Common myeloid progenitor, CD34-positive (primary cell): ENCODE data around the gene PTHLH.

Experiments
- CTCF ChIA-PET: fragments of 350-600 bp; sonication (Branson Sonifier 250); formaldehyde crosslinking; loops from one replicate; lab custom pipeline; 2021; ENCODE audit warnings: antibody characterized with exemption; lab: Charles Lee
- POLR2A ChIA-PET: fragments of 350-600 bp; sonication (Branson Sonifier 250); formaldehyde crosslinking; loops from one replicate; lab custom pipeline; 2021; ENCODE audit warnings: antibody characterized with exemption; lab: Charles Lee
- DNase-seq, 3 donors: peaks; one replicate each; pipeline versions ENCODE4 v3.0.0 to v3.0.0-alpha.2; 2013
- H3K27ac ChIP-seq, 2 experiments: 1 replicate in 1 of 2; 2 replicates in 1 of 2; pipeline ENCODE4 v1.7.0; 2013; ENCODE audit warnings: inconsistent platforms in 2 of 2, low read length in 2 of 2, mild to moderate bottlenecking in 2 of 2, low read depth in 1 of 2, moderate library complexity in 1 of 2; ENCODE audit not compliant: severe bottlenecking in 2 of 2, insufficient read depth in 1 of 2, poor library complexity in 1 of 2
- H3K27me3 ChIP-seq, 5 experiments: replicated peaks in 2 of 5; 1 replicate in 3 of 5; 2 replicates in 2 of 5; pipeline versions ENCODE4 v1.6.1 to v1.7.0; 2013; ENCODE audit warnings: low read length in 4 of 5, mild to moderate bottlenecking in 2 of 5, moderate library complexity in 2 of 5, inconsistent platforms in 1 of 5; ENCODE audit not compliant: insufficient read depth in 5 of 5, control insufficient read depth in 4 of 5
- H3K36me3 ChIP-seq, 4 experiments: 1 replicate in 2 of 4; 2 replicates in 2 of 4; pipeline versions ENCODE4 v1.6.1 to v1.7.0; 2013; ENCODE audit warnings: low read length in 3 of 4, control low read depth in 1 of 4, mild to moderate bottlenecking in 1 of 4; ENCODE audit not compliant: control insufficient read depth in 4 of 4, insufficient read depth in 4 of 4
- H3K4me1 ChIP-seq, 4 experiments: 1 replicate in 3 of 4; 2 replicates in 1 of 4; pipeline versions ENCODE4 v1.6.1 to v1.7.1; 2013; ENCODE audit warnings: low read length in 3 of 4, mild to moderate bottlenecking in 3 of 4, control low read depth in 1 of 4, inconsistent platforms in 1 of 4, moderate library complexity in 1 of 4; ENCODE audit not compliant: control insufficient read depth in 4 of 4, insufficient read depth in 4 of 4; ENCODE audit errors: control extremely low read depth in 1 of 4
- H3K4me3 ChIP-seq, 7 experiments: 1 replicate in 4 of 7; 2 replicates in 3 of 7; pipeline versions ENCODE4 v1.5.1 to v1.7.0; 2013; ENCODE audit warnings: mild to moderate bottlenecking in 7 of 7, low read length in 6 of 7, moderate library complexity in 6 of 7, inconsistent platforms in 2 of 7, low read depth in 2 of 7, control low read depth in 1 of 7; ENCODE audit not compliant: insufficient read depth in 4 of 7, control insufficient read depth in 1 of 7; ENCODE audit errors: extremely low read depth in 1 of 7
- H3K9me3 ChIP-seq, 5 experiments: 1 replicate in 4 of 5; 2 replicates in 1 of 5; pipeline versions ENCODE4 v1.6.1 to v1.7.1; 2013; ENCODE audit warnings: low read length in 4 of 5, mild to moderate bottlenecking in 2 of 5, inconsistent platforms in 1 of 5, low read depth in 1 of 5, moderate library complexity in 1 of 5; ENCODE audit not compliant: control insufficient read depth in 4 of 5, insufficient read depth in 2 of 5; ENCODE audit errors: control extremely low read depth in 1 of 5
- WGBS: methylation state at CpG from one replicate; pipeline ENCODE4 v1.1.5; 2013; ENCODE audit not compliant: insufficient coverage; 5-methylcytosine and 5-hydroxymethylcytosine counted together

Gene PTHLH

DNA sequence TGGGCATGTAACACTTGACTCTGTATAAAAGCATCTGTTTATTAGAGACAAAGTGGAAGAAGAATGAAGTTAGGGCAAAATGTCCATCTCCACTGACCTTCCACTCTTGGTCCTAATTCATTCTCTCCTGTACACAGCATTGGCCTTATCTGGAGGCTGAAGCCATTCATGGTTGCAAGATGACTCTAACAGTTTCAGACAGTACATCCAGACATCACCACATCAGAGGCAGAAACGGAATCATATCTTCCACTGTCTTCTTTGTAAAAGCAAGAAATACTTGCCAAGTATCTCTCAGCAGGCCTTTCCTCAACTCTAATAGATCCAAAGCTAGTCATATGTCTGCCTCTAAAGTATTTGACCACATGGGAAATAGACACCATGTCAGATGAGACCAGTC is 41.1 kb downstream of the PTHLH start:
- 90% methylated on average over 1 of the region's 1 CpG for WGBS
- no peak overlapping the region for H3K4me3 ChIP-seq

DNA sequence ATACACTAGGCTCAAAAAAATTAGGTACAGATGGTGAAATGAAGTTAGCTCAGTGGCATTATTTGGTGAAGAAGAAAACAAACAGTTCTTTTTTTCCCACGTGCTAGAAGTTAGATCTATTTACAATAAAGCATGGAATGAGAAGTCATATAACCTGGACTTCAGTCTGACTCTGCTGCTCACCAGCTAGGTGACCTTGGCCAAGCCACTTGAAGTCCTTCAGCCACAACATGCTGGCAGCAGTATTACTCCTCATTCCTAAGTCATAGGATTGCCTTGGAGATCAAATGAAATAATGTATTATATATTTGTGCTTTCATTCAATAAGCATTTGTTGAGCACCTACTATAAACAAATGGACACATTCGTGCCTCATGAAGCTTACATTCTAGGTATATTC is 45.2 kb downstream of the PTHLH start:
- no peaks in the 10 kb centered on the region for H3K4me1 ChIP-seq
- no peak overlapping the region for H3K4me3 ChIP-seq
- no peaks in the 10 kb centered on the region for H3K36me3 ChIP-seq
- H3K9me3 ChIP-seq: no peaks in the 10 kb centered on the region
- peaks cover 0 to 6% (median 0%) of the 10 kb centered on the region in 5 experiments for H3K27me3 ChIP-seq
- POLR2A ChIA-PET: no interaction called here
- WGBS: no CpG with 5 or more reads among the region's 2 CpGs
- no peak for DNase-seq
- CTCF ChIA-PET: no interaction called here
- H3K27ac ChIP-seq: no peak overlapping the region

More for the DNA sequence above, 41.1 kb downstream of the PTHLH start:
- peaks cover 0 to 6% (median 0%) of the 10 kb centered on the region in 5 experiments for H3K27me3 ChIP-seq
- ChIA-PET POLR2A (no interaction called here), CTCF (no interaction called here)
- H3K27ac ChIP-seq: no peak overlapping the region
- H3K9me3 ChIP-seq: no peaks in the 10 kb centered on the region
- no peaks in the 10 kb centered on the region for H3K36me3 ChIP-seq
- no peaks in the 10 kb centered on the region for H3K4me1 ChIP-seq
- no peak for DNase-seq

- WGBS: no CpG with 5 or more reads among the region's 2 CpGs
- DNase-seq: no peak
- CTCF ChIA-PET: no interaction called here
- Histone ChIP-seq H3K27me3 (peaks cover 0 to 6% (median 2%) of the 10 kb centered on the region in 5 experiments), H3K36me3 (no peaks in the 10 kb centered on the region), H3K4me3 (no peak overlapping the region), H3K9me3 (no peaks in the 10 kb centered on the region), H3K27ac (no peak overlapping the region), H3K4me1 (no peaks in the 10 kb centered on the region)
- POLR2A ChIA-PET: no interaction called here
These were observed 48.0 kb downstream of the PTHLH start for GRCh38 chr12:27924350-27925135.

- ChIA-PET CTCF (no interaction called here), POLR2A (no interaction called here)
- no peak for DNase-seq
- Histone ChIP-seq H3K4me3 (no peak overlapping the region), H3K4me1 (no peaks in the 10 kb centered on the region), H3K9me3 (no peaks in the 10 kb centered on the region), H3K27ac (no peak overlapping the region), H3K27me3 (peaks cover 0 to 2% (median 0%) of the 10 kb centered on the region in 5 experiments), H3K36me3 (no peaks in the 10 kb centered on the region)
- no CpG with 5 or more reads among the region's 1 CpG for WGBS
These were observed 49.9 kb downstream of the PTHLH start for GRCh38 chr12:27922531-27923139.

GRCh38 chr12:27919671-27920235 is 52.8 kb downstream of the PTHLH start:
- 87% methylated on average over 3 of the region's 7 CpGs for WGBS
- no peak overlapping the region for H3K4me3 ChIP-seq
- POLR2A ChIA-PET: no interaction called here
- no peak overlapping the region for H3K27ac ChIP-seq
- no peaks in the 10 kb centered on the region for H3K36me3 ChIP-seq
- H3K9me3 ChIP-seq: no peaks in the 10 kb centered on the region
- CTCF ChIA-PET: no interaction called here
- peaks cover 0 to 2% (median 0%) of the 10 kb centered on the region in 5 experiments for H3K27me3 ChIP-seq
- no peaks in the 10 kb centered on the region for H3K4me1 ChIP-seq
- DNase-seq: no peak

DNA sequence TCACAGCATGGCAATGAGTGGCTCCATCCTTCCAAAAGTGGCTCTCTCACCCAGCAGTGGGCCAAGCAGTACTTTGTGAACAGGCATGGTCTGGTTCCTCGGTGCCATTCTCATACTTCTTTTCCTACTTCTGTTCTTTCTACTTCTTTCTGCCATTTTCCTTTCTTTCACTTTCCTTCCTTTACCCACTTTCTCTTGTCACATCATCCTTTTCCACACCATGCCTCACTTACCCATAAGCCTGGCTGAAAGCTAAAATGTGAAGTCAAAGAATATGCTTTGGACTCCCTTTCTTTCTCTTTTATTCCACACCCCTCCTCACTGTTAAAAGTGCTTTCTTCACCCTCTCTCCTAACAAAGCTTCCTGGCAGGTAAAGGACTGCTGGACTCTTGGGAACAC is 57.0 kb downstream of the PTHLH start:
- WGBS: 83% methylated on average over 1 of the region's 1 CpG
- POLR2A ChIA-PET: no interaction called here

DNA sequence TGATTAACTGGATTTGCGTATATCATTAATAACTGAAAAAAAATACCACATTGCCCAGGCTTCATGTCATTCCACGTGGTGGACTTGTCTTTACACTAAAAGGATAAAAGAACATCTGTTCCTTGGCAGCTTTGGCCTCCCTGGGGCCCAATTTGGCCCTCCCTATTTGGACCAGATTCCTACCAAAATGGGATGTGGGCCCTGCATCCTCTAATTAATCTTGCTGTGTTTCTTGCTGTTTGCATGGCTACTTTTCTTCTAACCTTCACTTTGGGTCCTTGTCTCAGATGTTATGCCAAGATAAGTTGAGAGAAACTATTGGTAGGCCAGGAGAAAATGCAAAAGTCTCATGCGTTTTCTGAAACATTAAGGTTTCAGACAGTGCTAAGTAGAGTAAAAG is 57.5 kb downstream of the PTHLH start:
- no peaks in the 10 kb centered on the region for H3K27me3 ChIP-seq
- WGBS: 50% methylated on average over 2 of the region's 3 CpGs
- CTCF ChIA-PET: no interaction called here

More for the DNA sequence above, 57.0 kb downstream of the PTHLH start:
- Histone ChIP-seq H3K4me1 (no peaks in the 10 kb centered on the region), H3K27me3 (no peaks in the 10 kb centered on the region), H3K9me3 (no peaks in the 10 kb centered on the region), H3K4me3 (no peak overlapping the region), H3K27ac (no peak overlapping the region), H3K36me3 (no peaks in the 10 kb centered on the region)
- no peak for DNase-seq
- CTCF ChIA-PET: no interaction called here

More for the DNA sequence above, 57.5 kb downstream of the PTHLH start:
- Histone ChIP-seq H3K27ac (no peak overlapping the region), H3K4me3 (no peak overlapping the region), H3K36me3 (no peaks in the 10 kb centered on the region), H3K4me1 (no peaks in the 10 kb centered on the region), H3K9me3 (no peaks in the 10 kb centered on the region)
- no peak for DNase-seq
- POLR2A ChIA-PET: no interaction called here
